Glomerular visceral epithelial cell (primary cell): ENCODE data around the gene PDE11A.
"Not testable (repeated sequence)": the region's sequence is repeated elsewhere in the genome, so short reads cannot be mapped to it uniquely, and the experiment has no call there.

ENCODE experiments used
- DNase-seq: peaks from one replicate; pipeline ENCODE4 v3.0.0-alpha.2; 2016; ENCODE audit errors: extremely low spot score

Gene PDE11A

GRCh38 chr2:178008636-178009289 lies 63.8 kb downstream of the PDE11A start:
- DNase-seq = peak; percentile 91

DNA sequence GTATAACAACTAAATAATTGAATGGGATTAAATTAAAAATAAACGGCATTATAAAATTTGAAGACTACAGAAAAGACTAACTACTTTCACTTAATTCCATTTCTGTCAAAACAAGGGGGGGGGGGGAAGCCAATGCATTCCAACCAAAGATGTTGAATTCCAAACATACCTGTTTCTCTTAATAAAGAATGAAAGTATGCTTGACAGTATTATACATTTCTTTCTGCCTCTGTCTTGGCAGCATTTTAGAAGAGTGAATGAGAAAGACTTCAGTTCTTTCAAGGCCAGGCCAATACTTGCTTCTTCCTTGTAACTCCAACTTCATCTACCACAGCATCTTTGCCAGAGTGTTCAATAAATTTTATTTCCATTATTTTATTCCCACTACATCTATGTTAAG lies 65.9 kb downstream of the PDE11A start:
- no peak for DNase-seq

DNA sequence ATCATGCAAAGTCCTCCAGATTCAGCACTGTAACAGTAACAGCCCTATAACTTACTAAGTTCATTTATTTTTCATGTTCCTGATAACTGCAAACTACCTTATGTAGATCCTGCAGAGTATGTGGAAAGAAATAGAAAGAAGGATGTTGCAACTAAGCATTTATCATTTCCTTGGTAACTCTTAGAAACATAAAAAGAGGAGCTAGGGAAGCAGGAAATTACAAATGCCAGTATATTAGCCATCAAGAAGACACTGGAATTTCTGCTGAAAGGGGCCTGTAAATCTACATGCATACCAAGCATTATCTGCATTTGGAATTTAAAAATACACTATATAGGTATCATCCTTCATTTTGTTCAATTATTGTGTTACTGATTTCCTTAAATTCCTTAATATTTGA lies 66.8 kb downstream of the PDE11A start:
- DNase-seq = no peak

DNA sequence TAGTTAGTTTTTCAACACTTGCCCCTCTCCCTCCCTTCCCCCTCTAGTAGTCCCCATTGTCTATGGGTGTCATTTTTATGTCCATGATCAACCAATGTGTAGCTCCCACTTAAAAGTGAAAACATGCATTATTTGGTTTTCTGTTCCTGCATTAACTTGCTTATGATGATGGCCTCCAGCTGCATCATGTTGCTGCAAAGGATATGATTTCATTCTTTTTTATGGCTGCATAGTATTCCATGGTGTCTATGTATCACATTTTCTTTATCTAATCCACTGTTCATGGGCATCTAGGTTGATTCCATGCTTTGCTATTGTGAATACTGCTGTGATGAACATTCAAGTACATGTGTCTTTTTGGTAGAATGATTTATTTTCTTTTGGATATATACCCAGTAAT lies 70.5 kb downstream of the PDE11A start:
- DNase-seq = no peak

- DNase-seq = no peak
Observed at GRCh38 chr2:177998996-177999395, 73.6 kb downstream of the PDE11A start.

DNA sequence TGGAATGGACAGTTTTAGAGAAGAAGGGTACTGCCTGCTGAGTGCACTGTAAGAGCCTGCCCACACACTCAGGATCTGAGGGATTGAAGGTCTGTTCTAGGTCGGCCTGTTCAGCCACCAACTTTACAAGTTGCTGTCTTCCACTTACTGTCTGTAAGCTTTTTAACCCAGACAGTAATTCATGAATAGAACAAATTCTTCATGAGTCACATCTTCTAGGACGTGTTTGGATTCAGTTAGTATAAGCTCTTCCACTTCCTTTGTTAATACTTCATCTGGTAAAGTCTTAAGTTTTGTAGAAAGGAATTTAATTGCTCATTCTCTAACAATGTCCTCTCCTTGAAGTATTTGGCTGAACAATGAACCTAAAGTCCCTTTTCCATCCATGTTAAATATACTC lies 74.6 kb downstream of the PDE11A start:
- DNase-seq = peak; percentile 74

DNA sequence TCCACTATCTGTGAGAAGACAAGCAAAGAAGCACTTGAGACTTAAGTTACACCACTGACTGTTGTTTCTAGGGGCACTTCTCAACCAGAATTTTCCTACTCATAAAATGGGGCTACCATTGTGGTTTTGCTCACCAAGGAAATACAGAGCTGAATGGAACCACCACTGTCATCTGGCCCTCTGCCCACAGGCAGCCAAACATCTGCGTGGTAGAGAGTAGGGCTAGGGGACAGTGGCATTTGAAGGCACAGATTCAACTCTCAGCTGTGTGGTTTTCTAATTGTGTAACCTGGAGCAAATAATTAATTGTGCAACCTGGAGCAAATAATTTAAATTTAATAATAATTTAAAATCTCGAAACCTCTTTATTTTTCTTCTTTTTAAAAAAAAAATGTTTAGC lies 79.6 kb downstream of the PDE11A start:
- DNase-seq = peak; percentile 18

GRCh38 chr2:177989029-177989885 lies 83.3 kb downstream of the PDE11A start:
- peak; percentile 93 for DNase-seq

- peak; percentile 91 for DNase-seq
Observed at GRCh38 chr2:177984749-177985148, 87.8 kb downstream of the PDE11A start.

- DNase-seq = peak; percentile 75
Observed at GRCh38 chr2:177983183-177983788, 89.3 kb downstream of the PDE11A start.

- DNase-seq = no peak
Observed at GRCh38 chr2:177972782-177973181, 99.8 kb downstream of the PDE11A start.

DNA sequence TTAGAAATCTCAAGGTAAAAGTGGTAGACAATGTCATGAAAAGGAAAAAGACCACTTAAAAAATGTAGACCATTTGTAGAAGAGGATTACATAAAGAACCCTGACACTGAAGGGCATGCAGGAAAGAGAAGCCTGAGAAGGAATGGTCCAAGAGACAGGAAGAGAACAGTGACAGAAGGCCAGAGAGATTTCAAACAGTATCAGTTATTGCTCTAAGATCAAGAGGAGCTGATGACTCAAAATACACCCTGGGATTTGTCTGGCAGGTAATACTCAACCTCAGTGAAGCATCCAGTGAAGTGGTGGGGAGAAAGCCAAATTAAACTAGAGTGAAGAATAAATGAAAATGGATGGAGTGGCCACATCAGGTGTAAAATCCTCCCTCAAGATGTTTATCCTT lies 100.5 kb downstream of the PDE11A start:
- DNase-seq = no peak

DNA sequence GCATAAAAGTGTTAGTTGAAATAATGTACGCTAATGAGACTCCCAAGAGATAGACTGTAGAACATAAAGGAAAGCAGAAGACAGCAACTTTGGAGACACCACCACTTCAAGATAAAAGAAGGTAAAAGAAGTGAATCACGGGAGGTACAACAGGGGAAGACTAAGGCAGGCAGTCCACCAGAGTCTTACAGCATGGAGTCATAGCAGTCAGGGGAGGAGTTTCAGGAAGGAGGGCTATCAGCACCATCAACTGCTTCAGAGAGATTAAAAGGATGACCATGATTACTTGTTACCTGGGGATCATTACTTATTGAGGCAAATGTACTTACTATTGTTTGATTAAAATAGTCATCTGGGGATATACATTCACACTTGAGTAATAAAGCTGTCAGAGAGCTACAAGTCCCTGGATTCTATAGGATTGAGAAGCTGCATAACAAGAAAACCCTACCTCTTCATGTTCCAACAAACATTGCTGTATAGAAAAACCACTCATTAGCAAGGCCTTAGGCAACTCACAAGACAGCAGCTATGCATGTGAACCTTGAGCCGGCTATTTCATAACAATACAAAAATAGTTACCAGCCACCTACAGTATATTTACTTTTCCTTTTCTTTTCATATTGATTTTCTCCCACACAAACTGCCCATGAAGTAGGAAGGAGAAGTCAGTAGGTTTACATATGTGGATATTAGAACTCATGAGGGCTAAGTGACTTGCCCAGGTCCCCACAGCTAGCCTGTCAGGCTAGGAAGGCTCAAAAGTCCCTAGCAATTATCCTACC lies 101.7 kb downstream of the PDE11A start:
- no peak for DNase-seq

DNA sequence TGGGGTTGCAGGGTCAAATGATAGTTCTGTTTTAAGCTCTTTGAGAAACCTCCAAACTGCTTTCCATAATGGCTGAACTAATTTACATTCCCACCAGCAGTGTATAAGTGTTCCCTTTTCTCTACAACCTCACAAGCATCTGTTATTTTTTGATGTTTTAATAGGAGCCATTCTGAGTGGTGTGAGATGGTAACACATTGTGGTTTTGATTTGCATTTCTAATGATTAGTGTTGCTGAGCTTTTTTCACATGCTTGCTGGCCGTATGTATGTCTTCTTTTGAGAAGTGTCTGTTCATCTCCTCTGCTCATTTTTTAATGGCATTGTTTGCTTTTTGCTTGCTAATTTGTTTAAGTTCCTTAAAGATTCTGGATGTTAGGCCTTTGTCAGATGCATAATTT lies 107.7 kb downstream of the PDE11A start:
- no peak for DNase-seq

- DNase-seq = no peak
Observed at GRCh38 chr2:177952151-177952550, 120.4 kb downstream of the PDE11A start.

GRCh38 chr2:177947598-177947997 lies 125.0 kb downstream of the PDE11A start:
- not testable (repeated sequence) for DNase-seq

GRCh38 chr2:177944530-177944929 lies 128.0 kb downstream of the PDE11A start:
- DNase-seq = not testable (repeated sequence)

DNA sequence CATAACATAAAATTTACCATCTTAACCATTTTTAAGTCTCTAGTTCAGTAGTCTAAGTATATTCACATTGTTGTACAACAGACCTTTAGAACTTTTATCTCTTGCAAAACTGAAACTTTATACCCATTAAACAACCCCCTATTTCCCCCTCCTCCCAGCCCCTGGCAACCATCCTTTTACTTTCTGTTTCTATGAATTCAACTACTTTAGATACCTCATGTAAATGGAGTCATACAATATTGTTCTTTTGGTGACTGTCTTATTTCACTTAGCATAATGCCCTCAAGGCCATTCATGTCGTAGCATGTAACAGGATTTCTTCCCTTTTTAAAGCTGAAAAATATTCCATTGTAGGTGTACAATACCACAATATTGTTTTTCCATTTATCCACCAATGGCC lies 129.8 kb downstream of the PDE11A start:
- DNase-seq = no peak

DNA sequence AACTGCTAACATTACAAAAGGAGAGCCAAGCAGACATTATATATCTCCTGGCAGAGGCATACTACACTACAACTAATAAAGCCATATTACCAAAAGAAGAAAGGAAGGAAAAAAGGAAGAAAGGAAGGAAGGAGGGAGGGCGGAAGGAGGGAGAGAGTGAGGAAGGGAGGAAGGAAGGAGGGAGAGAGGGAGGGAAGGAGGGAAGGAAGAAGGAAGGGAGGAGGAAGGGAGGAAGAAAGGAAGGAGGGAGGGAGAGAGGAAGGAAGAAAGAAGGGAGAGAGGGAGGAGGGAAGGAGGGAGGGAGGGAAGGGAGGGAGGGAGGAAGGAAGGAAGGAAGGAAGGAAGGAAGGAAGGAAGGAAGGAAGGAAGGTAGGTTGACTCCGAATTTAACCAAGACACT lies 133.4 kb downstream of the PDE11A start:
- DNase-seq = no peak

GRCh38 chr2:177930916-177931315 lies 141.7 kb downstream of the PDE11A start:
- no peak for DNase-seq

- DNase-seq = no peak
Observed at GRCh38 chr2:177929662-177930522, 142.7 kb downstream of the PDE11A start.
